Inflammatory macrophage (primary cell): Measurements from ENCODE around the gene USP17L20.
"Not testable (repeated sequence)": the region's sequence is repeated elsewhere in the genome, so short reads cannot be mapped to it uniquely, and the experiment has no call there.

Experiments
- DNase-seq, 2 donors: peaks; one replicate each; pipeline ENCODE4 v3.0.0-alpha.2; 2020 to 2022
- total RNA-seq, 18 experiments: gene quantifications; one replicate each; lab custom pipeline; 2026; ENCODE audit warnings: mixed read lengths in 6 of 18, inconsistent platforms in 2 of 18; lab: John Stamatoyannopoulos, UW

The USP17L20 gene
- total RNA-seq, result 0 reads per million in 18 experiments

- not testable (repeated sequence) for DNase-seq
These were observed at the start of gene USP17L20 for GRCh38 chr4:9257824-9258223. TSS of gene USP17L20 (plus strand) at chr4:9258124. CDS start at chr4:9258124, 0 bp downstream.

GRCh38 chr4:9210357-9210756 lies 47.6 kb upstream of the USP17L20 start, which contains the start of gene USP17L10:
TSS of gene USP17L10 (plus strand) at chr4:9210657. CDS start at chr4:9210657, 0 bp downstream.
- not testable (repeated sequence) for DNase-seq

- DNase-seq, result not testable (repeated sequence)
These were observed 43.2 kb upstream of the USP17L20 start for GRCh38 chr4:9214701-9215100.

- not testable (repeated sequence) for DNase-seq
These were observed 42.8 kb upstream of the USP17L20 start, which contains the start of gene USP17L11 for GRCh38 chr4:9215105-9215504. TSS of gene USP17L11 (plus strand) at chr4:9215405. CDS start at chr4:9215405, 0 bp downstream.

- not testable (repeated sequence) for DNase-seq
These were observed 38.1 kb upstream of the USP17L20 start, which contains the start of gene USP17L12 for GRCh38 chr4:9219852-9220251. TSS of gene USP17L12 (plus strand) at chr4:9220152. CDS start at chr4:9220152, 0 bp downstream.

- not testable (repeated sequence) for DNase-seq
These were observed 33.3 kb upstream of the USP17L20 start, which contains the start of gene USP17L13 for GRCh38 chr4:9224596-9224995. TSS of gene USP17L13 (plus strand) at chr4:9224896. CDS start at chr4:9224896, 0 bp downstream.

- not testable (repeated sequence) for DNase-seq
These were observed 27.7 kb upstream of the USP17L20 start for GRCh38 chr4:9230249-9230648.

GRCh38 chr4:9234085-9234484 lies 23.8 kb upstream of the USP17L20 start, which contains the start of gene USP17L15:
TSS of gene USP17L15 (plus strand) at chr4:9234385. CDS start at chr4:9234385, 0 bp downstream.
- not testable (repeated sequence) for DNase-seq

GRCh38 chr4:9238461-9238860 lies 19.5 kb upstream of the USP17L20 start:
- not testable (repeated sequence) for DNase-seq

- DNase-seq, result not testable (repeated sequence)
These were observed 14.3 kb upstream of the USP17L20 start, which contains the start of gene USP17L17 for GRCh38 chr4:9243579-9243978. TSS of gene USP17L17 (plus strand) at chr4:9243879. CDS start at chr4:9243879, 0 bp downstream.

GRCh38 chr4:9247953-9248680 lies 9.8 kb upstream of the USP17L20 start, which contains the start of gene USP17L18:
TSS of gene USP17L18 (plus strand) at chr4:9248630. CDS start at chr4:9248630, 0 bp downstream.
- not testable (repeated sequence) for DNase-seq

GRCh38 chr4:9253078-9253477 lies 4.8 kb upstream of the USP17L20 start, which contains the start of gene USP17L19:
TSS of gene USP17L19 (plus strand) at chr4:9253378. CDS start at chr4:9253378, 0 bp downstream.
- not testable (repeated sequence) for DNase-seq

- not testable (repeated sequence) for DNase-seq
These were observed 4.6 kb downstream of the USP17L20 start, which contains the start of gene USP17L21 for GRCh38 chr4:9262572-9262971. TSS of gene USP17L21 (plus strand) at chr4:9262872. CDS start at chr4:9262872, 0 bp downstream.

- not testable (repeated sequence) for DNase-seq
These were observed 9.4 kb downstream of the USP17L20 start, which contains the start of gene USP17L22 for GRCh38 chr4:9267319-9267718. TSS of gene USP17L22 (plus strand) at chr4:9267619. CDS start at chr4:9267619, 0 bp downstream.

GRCh38 chr4:9271719-9272118 lies 13.8 kb downstream of the USP17L20 start:
- not testable (repeated sequence) for DNase-seq
